ENCODE data around the gene ARL14EPL.

GRCh38 chr5:116091416-116091815 lies 59.1 kb downstream of the ARL14EPL start:
- TF ChIP-seq EZH2 (IDR thresholded peaks at IDR 0.05; ENCODE audit: low read depth) = no peak
- TF ChIP-seq, protein P1, sequence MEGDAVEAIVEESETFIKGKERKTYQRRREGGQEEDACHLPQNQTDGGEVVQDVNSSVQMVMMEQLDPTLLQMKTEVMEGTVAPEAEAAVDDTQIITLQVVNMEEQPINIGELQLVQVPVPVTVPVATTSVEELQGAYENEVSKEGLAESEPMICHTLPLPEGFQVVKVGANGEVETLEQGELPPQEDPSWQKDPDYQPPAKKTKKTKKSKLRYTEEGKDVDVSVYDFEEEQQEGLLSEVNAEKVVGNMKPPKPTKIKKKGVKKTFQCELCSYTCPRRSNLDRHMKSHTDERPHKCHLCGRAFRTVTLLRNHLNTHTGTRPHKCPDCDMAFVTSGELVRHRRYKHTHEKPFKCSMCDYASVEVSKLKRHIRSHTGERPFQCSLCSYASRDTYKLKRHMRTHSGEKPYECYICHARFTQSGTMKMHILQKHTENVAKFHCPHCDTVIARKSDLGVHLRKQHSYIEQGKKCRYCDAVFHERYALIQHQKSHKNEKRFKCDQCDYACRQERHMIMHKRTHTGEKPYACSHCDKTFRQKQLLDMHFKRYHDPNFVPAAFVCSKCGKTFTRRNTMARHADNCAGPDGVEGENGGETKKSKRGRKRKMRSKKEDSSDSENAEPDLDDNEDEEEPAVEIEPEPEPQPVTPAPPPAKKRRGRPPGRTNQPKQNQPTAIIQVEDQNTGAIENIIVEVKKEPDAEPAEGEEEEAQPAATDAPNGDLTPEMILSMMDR (conservative IDR thresholded peaks at IDR 0.05) = no peak
